ENCODE measurements around the gene DFFA. TPM values are rescaled to one million over a fixed set of nuclear protein-coding genes. Genes with fewer than 3 reads are reported as not detected.

DFFA gene
- total RNA-seq, 1 experiment from 2014 or later, result 86.5 TPM

DNA sequence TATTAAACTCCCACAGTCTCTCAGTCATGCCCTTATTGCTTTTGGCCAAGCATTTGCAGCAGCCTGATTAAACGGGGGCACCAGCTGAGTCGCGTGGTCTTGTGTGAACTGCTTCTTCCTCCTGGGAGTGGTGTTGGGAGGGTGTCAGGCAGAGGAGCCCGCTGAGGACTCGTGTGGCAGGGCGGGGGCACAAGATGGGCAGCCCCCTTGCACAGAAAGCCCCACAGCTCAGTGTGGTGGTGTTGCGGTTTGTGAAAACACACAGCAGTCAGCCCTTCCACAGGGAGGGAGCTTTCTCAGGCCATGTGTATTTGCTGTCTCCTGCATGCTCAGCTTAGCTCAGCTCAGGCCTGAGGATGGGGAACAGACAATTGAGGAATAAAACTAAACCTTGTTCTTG lies 24.8 kb upstream of the DFFA start (continued):
- TF ChIP-seq, protein P1, sequence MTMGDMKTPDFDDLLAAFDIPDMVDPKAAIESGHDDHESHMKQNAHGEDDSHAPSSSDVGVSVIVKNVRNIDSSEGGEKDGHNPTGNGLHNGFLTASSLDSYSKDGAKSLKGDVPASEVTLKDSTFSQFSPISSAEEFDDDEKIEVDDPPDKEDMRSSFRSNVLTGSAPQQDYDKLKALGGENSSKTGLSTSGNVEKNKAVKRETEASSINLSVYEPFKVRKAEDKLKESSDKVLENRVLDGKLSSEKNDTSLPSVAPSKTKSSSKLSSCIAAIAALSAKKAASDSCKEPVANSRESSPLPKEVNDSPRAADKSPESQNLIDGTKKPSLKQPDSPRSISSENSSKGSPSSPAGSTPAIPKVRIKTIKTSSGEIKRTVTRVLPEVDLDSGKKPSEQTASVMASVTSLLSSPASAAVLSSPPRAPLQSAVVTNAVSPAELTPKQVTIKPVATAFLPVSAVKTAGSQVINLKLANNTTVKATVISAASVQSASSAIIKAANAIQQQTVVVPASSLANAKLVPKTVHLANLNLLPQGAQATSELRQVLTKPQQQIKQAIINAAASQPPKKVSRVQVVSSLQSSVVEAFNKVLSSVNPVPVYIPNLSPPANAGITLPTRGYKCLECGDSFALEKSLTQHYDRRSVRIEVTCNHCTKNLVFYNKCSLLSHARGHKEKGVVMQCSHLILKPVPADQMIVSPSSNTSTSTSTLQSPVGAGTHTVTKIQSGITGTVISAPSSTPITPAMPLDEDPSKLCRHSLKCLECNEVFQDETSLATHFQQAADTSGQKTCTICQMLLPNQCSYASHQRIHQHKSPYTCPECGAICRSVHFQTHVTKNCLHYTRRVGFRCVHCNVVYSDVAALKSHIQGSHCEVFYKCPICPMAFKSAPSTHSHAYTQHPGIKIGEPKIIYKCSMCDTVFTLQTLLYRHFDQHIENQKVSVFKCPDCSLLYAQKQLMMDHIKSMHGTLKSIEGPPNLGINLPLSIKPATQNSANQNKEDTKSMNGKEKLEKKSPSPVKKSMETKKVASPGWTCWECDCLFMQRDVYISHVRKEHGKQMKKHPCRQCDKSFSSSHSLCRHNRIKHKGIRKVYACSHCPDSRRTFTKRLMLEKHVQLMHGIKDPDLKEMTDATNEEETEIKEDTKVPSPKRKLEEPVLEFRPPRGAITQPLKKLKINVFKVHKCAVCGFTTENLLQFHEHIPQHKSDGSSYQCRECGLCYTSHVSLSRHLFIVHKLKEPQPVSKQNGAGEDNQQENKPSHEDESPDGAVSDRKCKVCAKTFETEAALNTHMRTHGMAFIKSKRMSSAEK (CRISPR knock-in tag; IDR thresholded peaks at IDR 0.05; ENCODE audit: borderline replicate concordance), result no peak
- TF ChIP-seq, protein P2, sequence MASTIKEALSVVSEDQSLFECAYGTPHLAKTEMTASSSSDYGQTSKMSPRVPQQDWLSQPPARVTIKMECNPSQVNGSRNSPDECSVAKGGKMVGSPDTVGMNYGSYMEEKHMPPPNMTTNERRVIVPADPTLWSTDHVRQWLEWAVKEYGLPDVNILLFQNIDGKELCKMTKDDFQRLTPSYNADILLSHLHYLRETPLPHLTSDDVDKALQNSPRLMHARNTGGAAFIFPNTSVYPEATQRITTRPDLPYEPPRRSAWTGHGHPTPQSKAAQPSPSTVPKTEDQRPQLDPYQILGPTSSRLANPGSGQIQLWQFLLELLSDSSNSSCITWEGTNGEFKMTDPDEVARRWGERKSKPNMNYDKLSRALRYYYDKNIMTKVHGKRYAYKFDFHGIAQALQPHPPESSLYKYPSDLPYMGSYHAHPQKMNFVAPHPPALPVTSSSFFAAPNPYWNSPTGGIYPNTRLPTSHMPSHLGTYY (CRISPR knock-in tag; IDR thresholded peaks at IDR 0.05), result no peak
- no peak for TF ChIP-seq TEAD4 (CRISPR knock-in tag; IDR thresholded peaks at IDR 0.05)
- no peak for TF ChIP-seq ZNF423 (CRISPR knock-in tag; IDR thresholded peaks at IDR 0.05)
- TF ChIP-seq ZNF232 (CRISPR knock-in tag; IDR thresholded peaks at IDR 0.05), result no peak
- no peak for TF ChIP-seq EMX1 (CRISPR knock-in tag; IDR thresholded peaks at IDR 0.05)
- no peak for TF ChIP-seq TP53 (CRISPR knock-in tag; IDR thresholded peaks at IDR 0.05)
- TF ChIP-seq ETV6 (CRISPR knock-in tag; IDR thresholded peaks at IDR 0.05), result no peak

DNA sequence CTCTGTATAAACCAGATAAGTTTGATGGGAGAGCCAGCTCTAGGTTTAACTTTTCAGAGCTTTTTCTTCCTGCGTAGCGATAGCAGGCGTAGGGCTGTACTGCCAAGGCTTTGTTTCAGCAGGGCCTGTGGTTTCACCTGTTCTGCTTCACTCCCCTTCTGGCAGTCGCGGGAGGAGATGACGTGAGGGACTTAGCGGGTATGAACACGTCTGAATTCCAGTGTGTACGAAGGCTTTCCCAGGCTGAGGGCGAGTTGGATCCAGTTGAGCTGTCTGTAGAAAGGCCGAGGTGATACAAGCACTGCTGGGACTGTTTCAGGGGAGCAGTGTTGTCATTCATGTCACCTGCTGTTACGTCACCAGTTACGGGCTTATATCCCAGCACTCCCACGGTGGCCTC lies 23.6 kb upstream of the DFFA start:
- H3K4me3 Mint-ChIP-seq, result no peak overlapping the region
- CTCF ChIA-PET, result interaction anchor here (2.3 to 6.7 kb wide), 3 partner anchors 12 to 66 kb away, joined by 15 to 48 read pairs (median 39); partner anchors contain the start of gene CENPS
- H3K27ac Mint-ChIP-seq, result peak overlapping the region; percentile 67; the same call in 1 of the 2 replicates
- no peaks in the 10 kb centered on the region for H3K9me3 Mint-ChIP-seq
- no peak for DNase-seq (ENCODE audit: low spot score)
- H3K27me3 Mint-ChIP-seq (ENCODE audit: low read depth), result no peaks in the 10 kb centered on the region
- H3K4me1 Mint-ChIP-seq, result peaks cover 15% of the 10 kb centered on the region
- POLR2A ChIA-PET, result no interaction called here
- TF ChIP-seq, protein P3, sequence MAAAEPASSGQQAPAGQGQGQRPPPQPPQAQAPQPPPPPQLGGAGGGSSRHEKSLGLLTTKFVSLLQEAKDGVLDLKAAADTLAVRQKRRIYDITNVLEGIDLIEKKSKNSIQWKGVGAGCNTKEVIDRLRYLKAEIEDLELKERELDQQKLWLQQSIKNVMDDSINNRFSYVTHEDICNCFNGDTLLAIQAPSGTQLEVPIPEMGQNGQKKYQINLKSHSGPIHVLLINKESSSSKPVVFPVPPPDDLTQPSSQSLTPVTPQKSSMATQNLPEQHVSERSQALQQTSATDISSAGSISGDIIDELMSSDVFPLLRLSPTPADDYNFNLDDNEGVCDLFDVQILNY (CRISPR knock-in tag; IDR thresholded peaks at IDR 0.05), result no peak
- TF ChIP-seq MYBL2 (CRISPR knock-in tag; IDR thresholded peaks at IDR 0.05) (no peak), OVOL2 (CRISPR knock-in tag; IDR thresholded peaks at IDR 0.05; ENCODE audit: borderline replicate concordance) (no peak), FOXK1 (CRISPR knock-in tag; IDR thresholded peaks at IDR 0.05) (no peak)
- TF ChIP-seq, protein P4, sequence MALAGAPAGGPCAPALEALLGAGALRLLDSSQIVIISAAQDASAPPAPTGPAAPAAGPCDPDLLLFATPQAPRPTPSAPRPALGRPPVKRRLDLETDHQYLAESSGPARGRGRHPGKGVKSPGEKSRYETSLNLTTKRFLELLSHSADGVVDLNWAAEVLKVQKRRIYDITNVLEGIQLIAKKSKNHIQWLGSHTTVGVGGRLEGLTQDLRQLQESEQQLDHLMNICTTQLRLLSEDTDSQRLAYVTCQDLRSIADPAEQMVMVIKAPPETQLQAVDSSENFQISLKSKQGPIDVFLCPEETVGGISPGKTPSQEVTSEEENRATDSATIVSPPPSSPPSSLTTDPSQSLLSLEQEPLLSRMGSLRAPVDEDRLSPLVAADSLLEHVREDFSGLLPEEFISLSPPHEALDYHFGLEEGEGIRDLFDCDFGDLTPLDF (CRISPR knock-in tag; IDR thresholded peaks at IDR 0.05), result no peak
- TF ChIP-seq, protein P5, sequence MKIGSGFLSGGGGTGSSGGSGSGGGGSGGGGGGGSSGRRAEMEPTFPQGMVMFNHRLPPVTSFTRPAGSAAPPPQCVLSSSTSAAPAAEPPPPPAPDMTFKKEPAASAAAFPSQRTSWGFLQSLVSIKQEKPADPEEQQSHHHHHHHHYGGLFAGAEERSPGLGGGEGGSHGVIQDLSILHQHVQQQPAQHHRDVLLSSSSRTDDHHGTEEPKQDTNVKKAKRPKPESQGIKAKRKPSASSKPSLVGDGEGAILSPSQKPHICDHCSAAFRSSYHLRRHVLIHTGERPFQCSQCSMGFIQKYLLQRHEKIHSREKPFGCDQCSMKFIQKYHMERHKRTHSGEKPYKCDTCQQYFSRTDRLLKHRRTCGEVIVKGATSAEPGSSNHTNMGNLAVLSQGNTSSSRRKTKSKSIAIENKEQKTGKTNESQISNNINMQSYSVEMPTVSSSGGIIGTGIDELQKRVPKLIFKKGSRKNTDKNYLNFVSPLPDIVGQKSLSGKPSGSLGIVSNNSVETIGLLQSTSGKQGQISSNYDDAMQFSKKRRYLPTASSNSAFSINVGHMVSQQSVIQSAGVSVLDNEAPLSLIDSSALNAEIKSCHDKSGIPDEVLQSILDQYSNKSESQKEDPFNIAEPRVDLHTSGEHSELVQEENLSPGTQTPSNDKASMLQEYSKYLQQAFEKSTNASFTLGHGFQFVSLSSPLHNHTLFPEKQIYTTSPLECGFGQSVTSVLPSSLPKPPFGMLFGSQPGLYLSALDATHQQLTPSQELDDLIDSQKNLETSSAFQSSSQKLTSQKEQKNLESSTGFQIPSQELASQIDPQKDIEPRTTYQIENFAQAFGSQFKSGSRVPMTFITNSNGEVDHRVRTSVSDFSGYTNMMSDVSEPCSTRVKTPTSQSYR (CRISPR knock-in tag; IDR thresholded peaks at IDR 0.05), result no peak
- TF ChIP-seq, protein P6, sequence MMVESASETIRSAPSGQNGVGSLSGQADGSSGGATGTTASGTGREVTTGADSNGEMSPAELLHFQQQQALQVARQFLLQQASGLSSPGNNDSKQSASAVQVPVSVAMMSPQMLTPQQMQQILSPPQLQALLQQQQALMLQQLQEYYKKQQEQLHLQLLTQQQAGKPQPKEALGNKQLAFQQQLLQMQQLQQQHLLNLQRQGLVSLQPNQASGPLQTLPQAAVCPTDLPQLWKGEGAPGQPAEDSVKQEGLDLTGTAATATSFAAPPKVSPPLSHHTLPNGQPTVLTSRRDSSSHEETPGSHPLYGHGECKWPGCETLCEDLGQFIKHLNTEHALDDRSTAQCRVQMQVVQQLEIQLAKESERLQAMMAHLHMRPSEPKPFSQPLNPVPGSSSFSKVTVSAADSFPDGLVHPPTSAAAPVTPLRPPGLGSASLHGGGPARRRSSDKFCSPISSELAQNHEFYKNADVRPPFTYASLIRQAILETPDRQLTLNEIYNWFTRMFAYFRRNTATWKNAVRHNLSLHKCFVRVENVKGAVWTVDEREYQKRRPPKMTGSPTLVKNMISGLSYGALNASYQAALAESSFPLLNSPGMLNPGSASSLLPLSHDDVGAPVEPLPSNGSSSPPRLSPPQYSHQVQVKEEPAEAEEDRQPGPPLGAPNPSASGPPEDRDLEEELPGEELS (CRISPR knock-in tag; IDR thresholded peaks at IDR 0.05), result no peak
- ATAC-seq, result no peak
- H3K36me3 Mint-ChIP-seq, result no peaks in the 10 kb centered on the region

All from WTC11 (cell line).